ENCODE measurements around the gene XXYLT1. TPM values are rescaled to one million over a fixed set of nuclear protein-coding genes. Genes with fewer than 3 reads are reported as not detected.

Gene XXYLT1
- total and polyA plus RNA-seq, 12 donors: 2.2 to 7.2 (median 3.6) TPM

GRCh38 chr3:195306369-195306768 is 35.4 kb upstream of the XXYLT1 start:
- Histone ChIP-seq H3K4me3 (no peak overlapping the region), H3K36me3 (peaks cover 0 to 86% (median 0%) of the 10 kb centered on the region in 9 donors), H3K9me3 (no peaks in the 10 kb centered on the region), H3K27me3 (no peaks in the 10 kb centered on the region), H3K4me1 (no peaks in the 10 kb centered on the region), H3K27ac (no peak overlapping the region)
- 96 to 99% methylated on average over 4 of the region's 4 CpGs for WGBS, 2 donors
- DNase-seq (no peak), ATAC-seq (no peak)
- TF ChIP-seq CTCF (IDR thresholded peaks at IDR 0.05): no peak
- intact Hi-C loops (cut with DNase I): no loop called here

- WGBS, 2 donors: 97 to 98% methylated on average over 3 of the region's 3 CpGs
- ATAC-seq (no peak), DNase-seq (no peak)
- H3K4me3 ChIP-seq: no peak overlapping the region
- H3K27ac ChIP-seq: no peak overlapping the region
- peaks cover 0 to 97% (median 14%) of the 10 kb centered on the region in 9 donors for H3K36me3 ChIP-seq
- no peaks in the 10 kb centered on the region for H3K27me3 ChIP-seq
- intact Hi-C loops (cut with DNase I): no loop called here
- H3K4me1 ChIP-seq: no peaks in the 10 kb centered on the region
- TF ChIP-seq CTCF (IDR thresholded peaks at IDR 0.05): no peak
- no peaks in the 10 kb centered on the region for H3K9me3 ChIP-seq
Measured at GRCh38 chr3:195302431-195302830, 31.5 kb upstream of the XXYLT1 start.

- Histone ChIP-seq H3K9me3 (no peaks in the 10 kb centered on the region), H3K4me3 (no peak overlapping the region), H3K36me3 (peaks cover 0 to 98% (median 31%) of the 10 kb centered on the region in 9 donors), H3K27me3 (no peaks in the 10 kb centered on the region), H3K4me1 (no peaks in the 10 kb centered on the region), H3K27ac (no peak overlapping the region)
- DNase-seq (no peak), ATAC-seq (no peak)
- TF ChIP-seq CTCF (IDR thresholded peaks at IDR 0.05): no peak
- intact Hi-C loops (cut with DNase I): loop anchor here in 1 of 10 donors (5.0 to 10.0 kb wide), 2 partner anchors 157 to 210 kb away; no protein-coding TSS in a partner anchor
Measured at GRCh38 chr3:195297446-195297845, 26.5 kb upstream of the XXYLT1 start.

GRCh38 chr3:195296662-195297061 is 25.7 kb upstream of the XXYLT1 start:
- H3K9me3 ChIP-seq: no peaks in the 10 kb centered on the region
- TF ChIP-seq CTCF (IDR thresholded peaks at IDR 0.05): no peak
- H3K36me3 ChIP-seq: peaks cover 0 to 98% (median 31%) of the 10 kb centered on the region in 9 donors
- intact Hi-C loops (cut with DNase I): loop anchor here in 1 of 10 donors (5.0 to 10.0 kb wide), 2 partner anchors 158 to 211 kb away; no protein-coding TSS in a partner anchor
- H3K4me1 ChIP-seq: no peaks in the 10 kb centered on the region
- ATAC-seq (no peak), DNase-seq (no peak)
- no peak overlapping the region for H3K4me3 ChIP-seq
- H3K27ac ChIP-seq: no peak overlapping the region
- 94 to 98% methylated on average over 1 of the region's 1 CpG for WGBS, 2 donors
- H3K27me3 ChIP-seq: no peaks in the 10 kb centered on the region
